HG02623 (cell line): ENCODE data around the gene TGIF1.
"Not testable (repeated sequence)": the region's sequence is repeated elsewhere in the genome, so short reads cannot be mapped to it uniquely, and the experiment has no call there.

Experiments
- ATAC-seq: cut with Tn5 transposase; IDR thresholded peaks from one replicate; pipeline ENCODE4 v1.9.1; 2021; ENCODE audit warnings: moderate library complexity; ENCODE audit not compliant: unreplicated experiment

TGIF1 gene

GRCh38 chr18:3450012-3450798 lies at the start of gene TGIF1:
TGIF1 (plus strand) TSS chr18:3450172; CDS start chr18:3450490, 318 bp downstream.
- ATAC-seq: no peak

- no peak for ATAC-seq
Measured at GRCh38 chr18:3400567-3401296, 49.2 kb upstream of the TGIF1 start.

- peak; percentile 76 for ATAC-seq
Measured at GRCh38 chr18:3401669-3402620, 48.0 kb upstream of the TGIF1 start.

GRCh38 chr18:3402982-3403451 lies 47.0 kb upstream of the TGIF1 start:
- no peak for ATAC-seq

- ATAC-seq: no peak
Measured at GRCh38 chr18:3405713-3406112, 44.3 kb upstream of the TGIF1 start.

- no peak for ATAC-seq
Measured at GRCh38 chr18:3408107-3408506, 41.9 kb upstream of the TGIF1 start.

- ATAC-seq: no peak
Measured at GRCh38 chr18:3409811-3410210, 40.2 kb upstream of the TGIF1 start.

GRCh38 chr18:3410273-3410672 lies 39.7 kb upstream of the TGIF1 start:
- no peak for ATAC-seq

GRCh38 chr18:3410876-3411275 lies 39.1 kb upstream of the TGIF1 start:
- not testable (repeated sequence) for ATAC-seq

- no peak for ATAC-seq
Measured at GRCh38 chr18:3411327-3411726, 38.6 kb upstream of the TGIF1 start.

GRCh38 chr18:3411854-3412268 lies 38.1 kb upstream of the TGIF1 start:
- ATAC-seq: no peak

GRCh38 chr18:3412528-3412927 lies 37.4 kb upstream of the TGIF1 start:
- ATAC-seq: not testable (repeated sequence)

GRCh38 chr18:3415110-3415509 lies 34.9 kb upstream of the TGIF1 start:
- no peak for ATAC-seq

- ATAC-seq: no peak
Measured at GRCh38 chr18:3418083-3418482, 31.9 kb upstream of the TGIF1 start.

- no peak for ATAC-seq
Measured at GRCh38 chr18:3420919-3421279, 29.1 kb upstream of the TGIF1 start.

GRCh38 chr18:3422905-3423304 lies 27.1 kb upstream of the TGIF1 start:
- no peak for ATAC-seq

GRCh38 chr18:3424280-3424890 lies 25.6 kb upstream of the TGIF1 start:
- ATAC-seq: no peak

- no peak for ATAC-seq
Measured at GRCh38 chr18:3425030-3425429, 24.9 kb upstream of the TGIF1 start.

- ATAC-seq: no peak
Measured at GRCh38 chr18:3425446-3425845, 24.5 kb upstream of the TGIF1 start.

- no peak for ATAC-seq
Measured at GRCh38 chr18:3426074-3426473, 23.9 kb upstream of the TGIF1 start.

- ATAC-seq: no peak
Measured at GRCh38 chr18:3427944-3428343, 22.0 kb upstream of the TGIF1 start.
